Neural cell (in vitro differentiated cells): ENCODE results near the gene SNRPA.

Experiments used
- CTCF ChIP-seq: fragments of 450-650 bp; IDR thresholded peaks from 2 replicates; pipeline ENCODE4 v1.5.1; 2014; ENCODE audit warnings: antibody characterized with exemption, mild to moderate bottlenecking, moderate library complexity; ENCODE audit not compliant: poor library complexity, severe bottlenecking
- EP300 ChIP-seq: fragments of 450-650 bp; conservative IDR thresholded peaks from 2 replicates; pipeline ENCODE4 v1.6.1; 2014; ENCODE audit warnings: antibody characterized with exemption, mild to moderate bottlenecking, moderate library complexity; ENCODE audit not compliant: poor library complexity, severe bottlenecking
- EZH2 ChIP-seq: fragments of 200-600, 300-800 bp; shearing (Covaris generic), sonication (generic); IDR thresholded peaks from 2 replicates; pipeline ENCODE4 v1.6.1; 2014; ENCODE audit warnings: antibody characterized with exemption, low read length, borderline replicate concordance, mild to moderate bottlenecking; ENCODE audit not compliant: insufficient read depth, poor library complexity, severe bottlenecking
- POLR2AphosphoS5 ChIP-seq: IDR thresholded peaks from 2 replicates; pipeline ENCODE4 v1.6.1; 2012
- RAD21 ChIP-seq: fragments of 450-650 bp; conservative IDR thresholded peaks from 2 replicates; pipeline ENCODE4 v1.6.1; 2014; ENCODE audit warnings: antibody characterized with exemption, mild to moderate bottlenecking, moderate library complexity
- REST ChIP-seq: IDR thresholded peaks from 2 replicates; pipeline ENCODE4 v1.6.1; 2012; ENCODE audit warnings: borderline replicate concordance
- SMC3 ChIP-seq: fragments of 450-650 bp; conservative IDR thresholded peaks from 2 replicates; pipeline ENCODE4 v1.6.1; 2014; ENCODE audit warnings: antibody characterized with exemption, mild to moderate bottlenecking, moderate library complexity; ENCODE audit not compliant: poor library complexity
- TAF1 ChIP-seq: IDR thresholded peaks from 2 replicates; pipeline ENCODE4 v1.6.1; 2012; ENCODE audit warnings: low read depth

DNA sequence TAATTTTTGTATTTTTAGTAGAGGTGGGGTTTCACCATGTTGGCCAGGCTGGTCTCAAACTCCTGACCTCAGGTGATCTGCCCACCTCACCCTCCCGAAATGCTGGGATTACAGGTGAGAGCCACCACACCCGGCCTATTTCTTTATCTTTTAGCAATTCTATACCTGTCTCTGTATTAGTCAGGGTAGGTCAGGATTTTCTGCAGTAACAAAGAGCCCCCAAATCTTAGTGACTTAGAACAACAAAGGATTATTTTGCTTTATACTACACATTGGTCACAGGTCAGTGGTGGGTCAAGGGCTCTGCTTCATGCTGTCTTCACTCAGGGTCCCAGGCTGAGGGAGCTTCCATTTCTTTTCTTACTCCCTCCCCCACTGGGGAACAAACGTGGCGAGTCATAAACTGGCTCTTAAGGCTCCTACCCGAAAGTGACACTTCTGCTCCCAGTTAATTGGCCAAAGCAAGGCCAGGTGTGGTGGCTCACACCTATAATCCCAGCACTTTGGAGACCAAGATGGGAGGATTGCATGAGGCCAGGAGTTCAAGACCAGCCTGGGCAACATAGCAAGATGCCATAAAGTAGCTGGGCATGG lies 27.2 kb upstream of the SNRPA start:
- TF ChIP-seq SMC3 (no peak), CTCF (no peak), RAD21 (no peak), POLR2AphosphoS5 (no peak), TAF1 (no peak), EZH2 (no peak), EP300 (no peak), REST (no peak)
